Measurements from ENCODE around the gene REC114.

DNA sequence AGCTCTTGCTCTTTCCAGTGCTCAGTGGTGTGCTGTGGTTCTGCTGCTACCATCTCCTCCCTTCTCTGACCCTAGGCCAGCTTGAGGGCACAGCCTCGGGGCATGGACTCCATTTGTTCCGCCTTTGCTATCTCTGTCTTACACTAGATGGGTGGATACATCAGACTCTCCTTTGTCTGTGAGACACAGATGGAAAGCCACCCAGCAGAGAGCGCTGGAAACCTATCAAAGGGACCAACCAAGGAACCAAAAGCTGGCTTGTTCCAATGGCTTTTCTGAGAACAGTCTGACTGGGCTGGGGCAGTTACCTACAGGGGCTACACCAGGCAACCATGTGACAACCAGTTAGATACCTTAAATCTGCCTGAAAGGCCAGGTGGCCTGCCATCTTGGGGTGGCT lies 126.4 kb downstream of the REC114 start:
- TF ChIP-seq NR3C1 (CRISPR knock-in tag; conservative IDR thresholded peaks at IDR 0.05; ENCODE audit: low read depth) (no peak), NR2C2 (CRISPR knock-in tag; IDR thresholded peaks at IDR 0.05) (no peak), JUN (CRISPR knock-in tag; IDR thresholded peaks at IDR 0.05) (no peak), HMGA2 (CRISPR knock-in tag; IDR thresholded peaks at IDR 0.05) (no peak), KAT7 (CRISPR knock-in tag; IDR thresholded peaks at IDR 0.05; ENCODE audit: borderline replicate concordance) (no peak), CBFB (CRISPR knock-in tag; IDR thresholded peaks at IDR 0.05; ENCODE audit: low read depth) (no peak), NFYB (CRISPR knock-in tag; conservative IDR thresholded peaks at IDR 0.05; ENCODE audit: low read depth) (no peak), TEAD1 (CRISPR knock-in tag; IDR thresholded peaks at IDR 0.05) (no peak)
- TF ChIP-seq, protein P1, sequence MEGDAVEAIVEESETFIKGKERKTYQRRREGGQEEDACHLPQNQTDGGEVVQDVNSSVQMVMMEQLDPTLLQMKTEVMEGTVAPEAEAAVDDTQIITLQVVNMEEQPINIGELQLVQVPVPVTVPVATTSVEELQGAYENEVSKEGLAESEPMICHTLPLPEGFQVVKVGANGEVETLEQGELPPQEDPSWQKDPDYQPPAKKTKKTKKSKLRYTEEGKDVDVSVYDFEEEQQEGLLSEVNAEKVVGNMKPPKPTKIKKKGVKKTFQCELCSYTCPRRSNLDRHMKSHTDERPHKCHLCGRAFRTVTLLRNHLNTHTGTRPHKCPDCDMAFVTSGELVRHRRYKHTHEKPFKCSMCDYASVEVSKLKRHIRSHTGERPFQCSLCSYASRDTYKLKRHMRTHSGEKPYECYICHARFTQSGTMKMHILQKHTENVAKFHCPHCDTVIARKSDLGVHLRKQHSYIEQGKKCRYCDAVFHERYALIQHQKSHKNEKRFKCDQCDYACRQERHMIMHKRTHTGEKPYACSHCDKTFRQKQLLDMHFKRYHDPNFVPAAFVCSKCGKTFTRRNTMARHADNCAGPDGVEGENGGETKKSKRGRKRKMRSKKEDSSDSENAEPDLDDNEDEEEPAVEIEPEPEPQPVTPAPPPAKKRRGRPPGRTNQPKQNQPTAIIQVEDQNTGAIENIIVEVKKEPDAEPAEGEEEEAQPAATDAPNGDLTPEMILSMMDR (IDR thresholded peaks at IDR 0.05): no peak
- TF ChIP-seq, protein P2, sequence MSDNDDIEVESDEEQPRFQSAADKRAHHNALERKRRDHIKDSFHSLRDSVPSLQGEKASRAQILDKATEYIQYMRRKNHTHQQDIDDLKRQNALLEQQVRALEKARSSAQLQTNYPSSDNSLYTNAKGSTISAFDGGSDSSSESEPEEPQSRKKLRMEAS (CRISPR knock-in tag; IDR thresholded peaks at IDR 0.05): no peak
- TF ChIP-seq, protein P3, sequence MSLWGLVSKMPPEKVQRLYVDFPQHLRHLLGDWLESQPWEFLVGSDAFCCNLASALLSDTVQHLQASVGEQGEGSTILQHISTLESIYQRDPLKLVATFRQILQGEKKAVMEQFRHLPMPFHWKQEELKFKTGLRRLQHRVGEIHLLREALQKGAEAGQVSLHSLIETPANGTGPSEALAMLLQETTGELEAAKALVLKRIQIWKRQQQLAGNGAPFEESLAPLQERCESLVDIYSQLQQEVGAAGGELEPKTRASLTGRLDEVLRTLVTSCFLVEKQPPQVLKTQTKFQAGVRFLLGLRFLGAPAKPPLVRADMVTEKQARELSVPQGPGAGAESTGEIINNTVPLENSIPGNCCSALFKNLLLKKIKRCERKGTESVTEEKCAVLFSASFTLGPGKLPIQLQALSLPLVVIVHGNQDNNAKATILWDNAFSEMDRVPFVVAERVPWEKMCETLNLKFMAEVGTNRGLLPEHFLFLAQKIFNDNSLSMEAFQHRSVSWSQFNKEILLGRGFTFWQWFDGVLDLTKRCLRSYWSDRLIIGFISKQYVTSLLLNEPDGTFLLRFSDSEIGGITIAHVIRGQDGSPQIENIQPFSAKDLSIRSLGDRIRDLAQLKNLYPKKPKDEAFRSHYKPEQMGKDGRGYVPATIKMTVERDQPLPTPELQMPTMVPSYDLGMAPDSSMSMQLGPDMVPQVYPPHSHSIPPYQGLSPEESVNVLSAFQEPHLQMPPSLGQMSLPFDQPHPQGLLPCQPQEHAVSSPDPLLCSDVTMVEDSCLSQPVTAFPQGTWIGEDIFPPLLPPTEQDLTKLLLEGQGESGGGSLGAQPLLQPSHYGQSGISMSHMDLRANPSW (CRISPR knock-in tag; conservative IDR thresholded peaks at IDR 0.05; ENCODE audit: low read depth): no peak
- TF ChIP-seq, protein P4, sequence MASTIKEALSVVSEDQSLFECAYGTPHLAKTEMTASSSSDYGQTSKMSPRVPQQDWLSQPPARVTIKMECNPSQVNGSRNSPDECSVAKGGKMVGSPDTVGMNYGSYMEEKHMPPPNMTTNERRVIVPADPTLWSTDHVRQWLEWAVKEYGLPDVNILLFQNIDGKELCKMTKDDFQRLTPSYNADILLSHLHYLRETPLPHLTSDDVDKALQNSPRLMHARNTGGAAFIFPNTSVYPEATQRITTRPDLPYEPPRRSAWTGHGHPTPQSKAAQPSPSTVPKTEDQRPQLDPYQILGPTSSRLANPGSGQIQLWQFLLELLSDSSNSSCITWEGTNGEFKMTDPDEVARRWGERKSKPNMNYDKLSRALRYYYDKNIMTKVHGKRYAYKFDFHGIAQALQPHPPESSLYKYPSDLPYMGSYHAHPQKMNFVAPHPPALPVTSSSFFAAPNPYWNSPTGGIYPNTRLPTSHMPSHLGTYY (CRISPR knock-in tag; IDR thresholded peaks at IDR 0.05): no peak
- TF ChIP-seq, protein P5, sequence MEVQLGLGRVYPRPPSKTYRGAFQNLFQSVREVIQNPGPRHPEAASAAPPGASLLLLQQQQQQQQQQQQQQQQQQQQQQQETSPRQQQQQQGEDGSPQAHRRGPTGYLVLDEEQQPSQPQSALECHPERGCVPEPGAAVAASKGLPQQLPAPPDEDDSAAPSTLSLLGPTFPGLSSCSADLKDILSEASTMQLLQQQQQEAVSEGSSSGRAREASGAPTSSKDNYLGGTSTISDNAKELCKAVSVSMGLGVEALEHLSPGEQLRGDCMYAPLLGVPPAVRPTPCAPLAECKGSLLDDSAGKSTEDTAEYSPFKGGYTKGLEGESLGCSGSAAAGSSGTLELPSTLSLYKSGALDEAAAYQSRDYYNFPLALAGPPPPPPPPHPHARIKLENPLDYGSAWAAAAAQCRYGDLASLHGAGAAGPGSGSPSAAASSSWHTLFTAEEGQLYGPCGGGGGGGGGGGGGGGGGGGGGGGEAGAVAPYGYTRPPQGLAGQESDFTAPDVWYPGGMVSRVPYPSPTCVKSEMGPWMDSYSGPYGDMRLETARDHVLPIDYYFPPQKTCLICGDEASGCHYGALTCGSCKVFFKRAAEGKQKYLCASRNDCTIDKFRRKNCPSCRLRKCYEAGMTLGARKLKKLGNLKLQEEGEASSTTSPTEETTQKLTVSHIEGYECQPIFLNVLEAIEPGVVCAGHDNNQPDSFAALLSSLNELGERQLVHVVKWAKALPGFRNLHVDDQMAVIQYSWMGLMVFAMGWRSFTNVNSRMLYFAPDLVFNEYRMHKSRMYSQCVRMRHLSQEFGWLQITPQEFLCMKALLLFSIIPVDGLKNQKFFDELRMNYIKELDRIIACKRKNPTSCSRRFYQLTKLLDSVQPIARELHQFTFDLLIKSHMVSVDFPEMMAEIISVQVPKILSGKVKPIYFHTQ (CRISPR knock-in tag; IDR thresholded peaks at IDR 0.05): no peak
- TF ChIP-seq, protein P6, sequence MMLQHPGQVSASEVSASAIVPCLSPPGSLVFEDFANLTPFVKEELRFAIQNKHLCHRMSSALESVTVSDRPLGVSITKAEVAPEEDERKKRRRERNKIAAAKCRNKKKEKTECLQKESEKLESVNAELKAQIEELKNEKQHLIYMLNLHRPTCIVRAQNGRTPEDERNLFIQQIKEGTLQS (CRISPR knock-in tag; conservative IDR thresholded peaks at IDR 0.05): no peak
